Astrocyte of the spinal cord (primary cell): ENCODE measurements around the gene CLCN5.

Experiments
- DNase-seq: peaks from one replicate; pipeline ENCODE4 v3.0.0; 2011; ENCODE audit warnings: low read depth, low spot score
- H3K4me3 ChIP-seq: 2 replicates; pipeline ENCODE4 v1.5.1; 2011; ENCODE audit warnings: low read depth, mild to moderate bottlenecking, low read length, moderate library complexity
- in situ Hi-C: cut with HindIII; loops from 2 replicates; pipeline ENCODE4 v1.10.0; 2017; ENCODE audit warnings: low sequenced_read_pairs
- TF ChIP-seq, protein P1 (sequence below): IDR thresholded peaks from 2 replicates; pipeline ENCODE4 v1.5.1; 2012; ENCODE audit warnings: low read depth, mild to moderate bottlenecking, low read length, inconsistent platforms

CLCN5 gene

DNA sequence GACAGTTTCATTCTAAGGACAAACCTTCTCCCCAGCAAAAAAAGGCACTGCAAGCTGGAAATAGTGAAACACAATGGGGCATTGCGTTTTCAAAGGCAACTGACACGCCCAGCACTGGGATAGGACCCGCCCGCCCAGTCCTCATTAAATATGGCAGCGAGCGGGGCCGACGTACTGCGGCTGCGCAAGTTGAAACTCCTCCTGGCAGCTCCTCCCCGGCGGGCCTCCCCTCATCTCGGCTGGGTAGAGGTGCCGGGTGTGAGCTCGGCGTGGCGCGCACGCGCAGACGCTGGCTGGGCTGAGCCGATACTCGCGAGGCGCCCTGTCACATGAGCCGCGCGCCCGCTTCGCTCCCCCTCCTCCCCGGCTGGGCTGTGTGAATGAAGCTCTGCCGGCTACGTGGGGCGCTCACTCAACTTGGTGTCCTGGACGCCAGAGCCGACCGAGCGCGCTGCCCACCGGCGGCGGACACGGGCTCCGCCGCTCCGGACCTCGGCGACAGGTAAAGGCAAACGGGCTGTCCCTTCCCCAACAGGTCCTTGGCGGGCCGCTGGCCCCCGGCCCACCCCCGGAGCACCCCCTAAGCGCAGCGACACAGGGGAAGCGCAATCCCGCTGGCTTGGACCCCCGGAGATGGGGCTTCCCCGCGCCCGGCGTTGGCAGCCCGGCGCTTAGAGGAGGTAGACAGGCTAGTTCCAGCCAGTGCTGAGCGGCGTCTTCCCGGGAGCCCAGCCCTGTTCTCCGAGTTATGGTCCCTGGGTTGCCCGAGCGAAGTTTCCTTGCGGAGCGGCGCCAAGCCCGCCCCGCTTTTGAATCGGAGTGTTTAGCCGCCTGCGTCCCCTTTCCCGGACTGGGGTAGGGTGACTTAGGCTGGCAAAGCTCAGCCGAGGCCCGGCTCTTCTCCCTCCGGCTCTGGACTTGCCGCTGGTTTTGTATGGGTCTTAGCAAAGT is at the start of gene CLCN5:
TSS of gene CLCN5 (plus strand) at position 306 of the 951 bp plus-strand sequence. CDS start 2,703 bp downstream, outside the sequence.
- peak; percentile 96 for DNase-seq
- in situ Hi-C loops = no loop called here
- peak within 1 kb of the TSS; percentile 63 for H3K4me3 ChIP-seq
- TF ChIP-seq, protein P1, sequence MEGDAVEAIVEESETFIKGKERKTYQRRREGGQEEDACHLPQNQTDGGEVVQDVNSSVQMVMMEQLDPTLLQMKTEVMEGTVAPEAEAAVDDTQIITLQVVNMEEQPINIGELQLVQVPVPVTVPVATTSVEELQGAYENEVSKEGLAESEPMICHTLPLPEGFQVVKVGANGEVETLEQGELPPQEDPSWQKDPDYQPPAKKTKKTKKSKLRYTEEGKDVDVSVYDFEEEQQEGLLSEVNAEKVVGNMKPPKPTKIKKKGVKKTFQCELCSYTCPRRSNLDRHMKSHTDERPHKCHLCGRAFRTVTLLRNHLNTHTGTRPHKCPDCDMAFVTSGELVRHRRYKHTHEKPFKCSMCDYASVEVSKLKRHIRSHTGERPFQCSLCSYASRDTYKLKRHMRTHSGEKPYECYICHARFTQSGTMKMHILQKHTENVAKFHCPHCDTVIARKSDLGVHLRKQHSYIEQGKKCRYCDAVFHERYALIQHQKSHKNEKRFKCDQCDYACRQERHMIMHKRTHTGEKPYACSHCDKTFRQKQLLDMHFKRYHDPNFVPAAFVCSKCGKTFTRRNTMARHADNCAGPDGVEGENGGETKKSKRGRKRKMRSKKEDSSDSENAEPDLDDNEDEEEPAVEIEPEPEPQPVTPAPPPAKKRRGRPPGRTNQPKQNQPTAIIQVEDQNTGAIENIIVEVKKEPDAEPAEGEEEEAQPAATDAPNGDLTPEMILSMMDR = no peak

DNA sequence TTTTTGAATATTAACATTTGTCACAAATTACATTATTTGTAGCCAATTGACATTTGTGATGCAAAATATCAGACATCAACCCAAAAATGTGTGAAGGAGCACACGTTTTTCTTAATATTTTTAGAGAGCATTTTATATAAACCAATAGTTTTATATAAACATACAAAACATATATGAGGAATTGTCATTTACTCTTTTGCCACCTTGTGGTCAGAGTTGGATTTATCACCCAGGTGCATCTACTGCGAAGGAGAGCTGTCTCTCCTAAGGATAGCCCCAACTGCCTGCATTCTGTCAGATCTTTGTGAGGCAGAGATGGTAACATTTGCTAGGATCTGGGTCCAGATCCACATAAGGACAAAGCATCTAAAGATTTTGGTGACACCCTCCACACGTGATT is 45.6 kb upstream of the CLCN5 start:
- in situ Hi-C loops = no loop called here
- no peak overlapping the region for H3K4me3 ChIP-seq
- DNase-seq = peak; percentile 8
- TF ChIP-seq, protein P1 = peak; percentile 49

DNA sequence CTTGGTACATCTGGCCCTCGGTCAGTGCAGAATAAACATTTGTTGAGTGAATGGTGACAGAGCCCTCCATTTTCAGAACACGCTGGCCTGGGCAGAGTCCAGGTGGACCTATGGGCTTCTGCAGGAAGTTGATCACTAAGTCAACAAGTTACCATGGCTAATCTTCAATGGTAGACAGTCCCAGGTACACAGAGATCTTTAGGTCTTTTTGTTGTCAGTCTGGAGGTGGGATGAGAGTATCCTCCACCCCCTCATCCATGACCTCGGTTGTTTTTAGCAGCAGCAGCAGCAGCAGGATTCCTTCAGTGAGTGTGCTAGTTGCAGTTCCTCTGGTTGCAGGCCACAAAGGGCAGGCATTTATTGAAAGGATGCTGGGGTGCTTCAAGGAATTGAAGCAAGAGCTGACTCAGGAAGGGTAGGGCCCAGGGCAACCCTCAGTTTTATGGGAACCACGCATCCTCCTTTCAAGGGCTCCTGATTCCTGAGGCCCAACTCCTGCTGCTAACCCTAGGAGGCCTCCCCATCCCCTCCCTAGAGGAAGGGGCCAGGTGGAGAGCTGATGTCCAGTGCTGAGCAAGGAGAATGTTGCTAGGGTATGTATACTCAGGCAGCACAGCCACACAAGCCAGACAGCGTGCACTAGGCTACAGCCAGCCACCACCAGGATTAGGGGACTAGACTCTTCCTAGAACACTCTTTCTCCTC is 44.8 kb upstream of the CLCN5 start:
- no peak for DNase-seq
- in situ Hi-C loops = no loop called here
- TF ChIP-seq, protein P1 = no peak
- no peak overlapping the region for H3K4me3 ChIP-seq

DNA sequence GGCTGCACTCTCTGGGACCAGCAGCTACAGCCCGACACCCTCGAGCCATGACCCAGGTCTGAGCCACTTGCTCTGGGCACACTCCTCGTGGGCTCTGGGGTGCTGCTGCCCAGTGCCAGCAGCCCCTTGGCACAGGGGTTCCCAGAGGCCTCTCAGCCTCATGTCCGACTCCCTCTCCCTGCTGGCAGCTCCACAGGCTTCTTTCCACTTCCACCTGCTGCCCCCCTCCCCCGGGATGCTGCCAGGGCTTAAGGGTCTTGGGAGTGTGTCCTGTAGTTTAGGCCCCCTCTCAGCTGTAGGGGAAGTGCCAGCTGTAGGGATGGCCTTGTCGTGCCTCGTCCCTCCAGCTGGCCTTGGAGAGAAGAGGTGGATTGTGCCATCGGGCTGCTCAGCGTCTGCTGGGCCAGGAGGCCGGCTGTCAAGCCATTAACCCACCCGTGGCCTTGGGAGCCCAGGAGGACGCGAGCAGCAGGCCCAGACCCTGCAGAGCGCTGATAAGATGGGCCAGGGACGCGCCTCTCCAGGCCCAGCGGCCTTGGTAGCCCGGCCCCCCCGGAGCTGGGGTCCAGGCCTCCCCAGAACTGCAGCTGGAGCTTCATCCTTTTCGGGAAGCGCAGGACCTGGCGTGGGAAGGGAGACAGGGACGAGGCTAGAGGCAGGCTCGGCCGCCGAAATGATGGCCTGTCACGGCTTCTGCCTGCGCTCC is 44.1 kb upstream of the CLCN5 start:
- in situ Hi-C loops = no loop called here

DNA sequence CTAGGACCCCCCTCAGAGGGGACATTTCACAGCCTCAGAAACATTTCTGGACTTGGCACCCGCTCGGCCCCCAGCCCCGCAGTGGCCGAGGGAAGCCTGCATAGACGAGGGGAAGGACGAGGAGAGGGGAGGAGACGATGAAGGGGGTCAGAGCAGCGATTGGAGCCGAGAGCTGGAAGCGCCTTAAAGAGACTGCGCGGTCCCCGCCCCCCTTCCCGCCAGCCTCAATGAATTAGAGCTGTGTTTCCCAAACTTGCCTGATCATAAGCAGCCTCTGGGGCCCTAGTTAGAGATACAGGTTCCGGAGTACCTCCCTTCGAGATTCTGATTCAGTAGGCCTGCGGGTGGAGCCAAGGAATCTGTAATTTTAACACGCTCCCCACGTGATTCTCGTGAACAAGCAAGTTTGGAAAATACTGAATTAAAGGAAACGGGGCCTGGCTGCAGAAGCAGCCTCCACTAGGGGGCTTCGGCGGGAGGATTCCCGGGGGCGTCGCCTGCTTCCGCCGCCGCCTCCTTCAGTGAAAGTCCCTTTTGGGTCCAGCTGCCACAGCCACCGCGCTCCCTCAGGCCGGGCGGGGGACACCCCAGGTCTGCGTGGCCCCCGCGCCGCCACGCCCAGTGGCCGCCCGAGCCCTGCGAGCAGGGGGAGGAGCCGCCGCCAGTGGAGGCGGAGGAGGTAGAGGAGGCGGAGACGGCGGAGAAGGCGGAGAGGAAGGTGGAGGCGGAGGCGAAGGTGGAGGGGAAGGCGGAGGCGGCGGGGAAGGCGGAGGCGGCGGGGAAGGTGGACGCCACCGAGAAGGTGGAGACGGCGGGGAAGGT is 43.4 kb upstream of the CLCN5 start, which contains the start of gene USP27X:
TSS of gene USP27X (plus strand) at position 651 of the 822 bp plus-strand sequence. CDS start 824 bp downstream, outside the sequence.
- TF ChIP-seq, protein P1 = peak; percentile 63
- peak; percentile 88 for DNase-seq
- in situ Hi-C loops = no loop called here
- peak within 1 kb of the TSS; percentile 51 for H3K4me3 ChIP-seq

More for the DNA sequence above, 44.1 kb upstream of the CLCN5 start:
- TF ChIP-seq, protein P1 = no peak
- H3K4me3 ChIP-seq = peak overlapping the region; percentile 51
- DNase-seq = no peak
